ENCODE results near the gene DBNL. TPM values are rescaled to one million over a fixed set of nuclear protein-coding genes. Genes with fewer than 3 reads are reported as not detected.

The DBNL gene
- total RNA-seq, 4 donors from 2014 or later = 108 to 165 (median 138) TPM

GRCh38 chr7:44097064-44097932 is 52.8 kb downstream of the DBNL start:
- Histone ChIP-seq H3K9me3 (no peaks in the 10 kb centered on the region), H3K4me1 (no peaks in the 10 kb centered on the region), H3K27ac (no peak overlapping the region), H3K4me3 (replicated peaks in 1 of 3) (no peak overlapping the region), H3K27me3 (no peaks in the 10 kb centered on the region), H3K36me3 (no peaks in the 10 kb centered on the region)
- intact Hi-C loops (cut with DNase I) = no loop called here
- DNase-seq = no peak
- WGBS, 2 donors = 85 to 87% methylated on average over 9 of the region's 9 CpGs
- TF ChIP-seq, protein P1, sequence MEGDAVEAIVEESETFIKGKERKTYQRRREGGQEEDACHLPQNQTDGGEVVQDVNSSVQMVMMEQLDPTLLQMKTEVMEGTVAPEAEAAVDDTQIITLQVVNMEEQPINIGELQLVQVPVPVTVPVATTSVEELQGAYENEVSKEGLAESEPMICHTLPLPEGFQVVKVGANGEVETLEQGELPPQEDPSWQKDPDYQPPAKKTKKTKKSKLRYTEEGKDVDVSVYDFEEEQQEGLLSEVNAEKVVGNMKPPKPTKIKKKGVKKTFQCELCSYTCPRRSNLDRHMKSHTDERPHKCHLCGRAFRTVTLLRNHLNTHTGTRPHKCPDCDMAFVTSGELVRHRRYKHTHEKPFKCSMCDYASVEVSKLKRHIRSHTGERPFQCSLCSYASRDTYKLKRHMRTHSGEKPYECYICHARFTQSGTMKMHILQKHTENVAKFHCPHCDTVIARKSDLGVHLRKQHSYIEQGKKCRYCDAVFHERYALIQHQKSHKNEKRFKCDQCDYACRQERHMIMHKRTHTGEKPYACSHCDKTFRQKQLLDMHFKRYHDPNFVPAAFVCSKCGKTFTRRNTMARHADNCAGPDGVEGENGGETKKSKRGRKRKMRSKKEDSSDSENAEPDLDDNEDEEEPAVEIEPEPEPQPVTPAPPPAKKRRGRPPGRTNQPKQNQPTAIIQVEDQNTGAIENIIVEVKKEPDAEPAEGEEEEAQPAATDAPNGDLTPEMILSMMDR (IDR thresholded peaks at IDR 0.05) = no peak
- TF ChIP-seq POLR2A (IDR thresholded peaks at IDR 0.05) = no peak

DNA sequence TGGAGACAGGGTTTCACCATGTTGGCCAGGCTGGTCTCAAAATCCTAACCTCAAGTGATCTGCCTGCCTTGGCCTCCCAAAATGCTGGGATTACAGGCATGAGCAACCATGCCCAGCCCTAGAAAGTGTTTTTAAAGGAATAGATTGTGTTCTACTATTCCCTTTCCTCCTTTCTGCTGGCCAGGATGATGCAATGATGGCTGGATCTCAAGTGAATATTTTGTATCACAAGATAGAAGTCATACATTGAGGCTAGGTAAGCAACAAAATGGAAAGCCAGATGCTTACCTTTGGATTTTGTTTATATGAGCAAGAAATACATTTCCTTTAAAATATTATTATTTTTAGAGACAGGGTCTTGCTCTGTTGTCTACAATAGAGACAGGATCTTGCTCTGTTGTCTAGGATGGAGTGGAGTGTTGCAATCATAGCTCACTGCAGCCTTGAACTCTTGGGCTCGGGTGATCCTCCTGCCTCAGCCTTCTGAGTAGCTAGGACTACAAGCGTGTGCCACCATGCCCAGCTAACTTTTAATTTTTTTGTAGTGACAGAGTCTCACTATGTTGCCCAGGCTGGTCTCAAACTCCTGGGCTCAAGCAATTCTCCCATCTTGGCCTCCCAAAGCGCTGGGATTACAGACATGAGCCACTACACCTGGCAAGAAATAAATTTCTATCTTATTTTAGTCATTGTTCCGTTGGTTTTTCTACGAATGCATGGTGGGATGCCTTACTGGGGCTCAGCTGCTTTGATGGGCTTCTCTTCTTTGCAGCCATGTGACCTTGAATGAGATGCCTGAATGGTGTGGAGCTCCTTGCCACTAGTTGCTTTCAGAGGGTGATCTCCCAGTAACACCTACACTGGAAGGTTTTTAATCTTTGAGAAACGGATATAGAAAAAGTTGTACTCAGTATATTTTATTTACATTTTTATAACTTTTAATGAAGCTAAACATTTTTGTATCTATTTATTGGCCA is 53.9 kb downstream of the DBNL start:
- no peak for DNase-seq
- no peak overlapping the region for H3K27ac ChIP-seq
- peaks cover 0 to 4% of the 10 kb centered on the region in 2 donors for H3K4me1 ChIP-seq
- H3K4me3 ChIP-seq (replicated peaks in 1 of 3) = no peak overlapping the region
- WGBS, 2 donors = 90 to 94% methylated on average over 6 of the region's 6 CpGs
- intact Hi-C loops (cut with DNase I) = no loop called here
- H3K36me3 ChIP-seq = no peaks in the 10 kb centered on the region
- no peaks in the 10 kb centered on the region for H3K9me3 ChIP-seq
- no peaks in the 10 kb centered on the region for H3K27me3 ChIP-seq
- TF ChIP-seq, protein P1 (IDR thresholded peaks at IDR 0.05) = no peak
- no peak for TF ChIP-seq POLR2A (IDR thresholded peaks at IDR 0.05)

DNA sequence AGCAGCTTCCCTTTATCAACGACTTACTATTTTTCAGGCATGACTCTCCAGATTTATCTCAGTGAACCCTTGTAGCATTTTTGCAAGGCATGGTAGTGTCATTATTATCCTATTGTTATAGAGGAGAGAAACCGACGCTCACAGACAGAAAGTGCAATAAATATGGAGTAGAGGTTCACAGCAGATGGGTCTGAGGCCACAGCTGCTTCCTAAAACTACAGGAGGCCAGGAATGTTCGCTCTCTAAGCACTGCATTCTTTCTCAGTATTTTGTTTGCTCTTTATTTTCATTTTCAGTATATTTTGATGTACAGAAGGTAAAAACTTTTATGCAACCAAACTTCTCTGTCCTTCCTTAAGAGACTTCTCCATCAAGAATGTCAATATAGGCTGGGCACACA is 55.2 kb downstream of the DBNL start:
- Histone ChIP-seq H3K36me3 (no peaks in the 10 kb centered on the region), H3K27ac (no peak overlapping the region), H3K27me3 (no peaks in the 10 kb centered on the region), H3K4me1 (peaks cover 0 to 8% of the 10 kb centered on the region in 2 donors), H3K4me3 (replicated peaks in 1 of 3) (no peak overlapping the region), H3K9me3 (no peaks in the 10 kb centered on the region)
- no peak for TF ChIP-seq POLR2A (IDR thresholded peaks at IDR 0.05)
- TF ChIP-seq, protein P1 (IDR thresholded peaks at IDR 0.05) = no peak
- no peak for DNase-seq
- 76 to 78% methylated on average over 4 of the region's 4 CpGs for WGBS, 2 donors
- intact Hi-C loops (cut with DNase I) = no loop called here

- Histone ChIP-seq H3K27ac (peak overlapping the region; percentile 50 to 72 (median 53)), H3K9me3 (no peaks in the 10 kb centered on the region), H3K4me1 (peaks cover 0 to 13% of the 10 kb centered on the region in 2 donors), H3K4me3 (replicated peaks in 1 of 3) (no peak overlapping the region), H3K27me3 (no peaks in the 10 kb centered on the region), H3K36me3 (no peaks in the 10 kb centered on the region)
- no peak for DNase-seq
- intact Hi-C loops (cut with DNase I) = no loop called here
- TF ChIP-seq POLR2A (IDR thresholded peaks at IDR 0.05) = no peak
- TF ChIP-seq, protein P1 (IDR thresholded peaks at IDR 0.05) = no peak
- 60 to 63% methylated on average over 9 to 10 of the region's 10 CpGs for WGBS, 2 donors
These were observed 56.2 kb downstream of the DBNL start for GRCh38 chr7:44100458-44101302.
